HCT116 (cell line): ENCODE data around the gene SYAP1. TPM values are rescaled to one million over a fixed set of nuclear protein-coding genes. Genes with fewer than 3 reads are reported as not detected.

Experiments
- ATAC-seq: fragments of 200-7000 bp; cut with Tn5 transposase; 2 replicates; pipeline ENCODE4 v1.9.1; 2020; ENCODE audit warnings: mild to moderate bottlenecking, moderate library complexity
- BruUV-seq: library from RNA; stranded (reverse); fragments of 400-500 nt; replicated peaks from 2 replicates; lab custom pipeline; 2021; lab: Mats Ljungman, UMichigan
- CTCF ChIA-PET: fragments of 300-600 bp; sonication (Branson Sonifier 250); formaldehyde crosslinking; loops from one replicate; lab custom pipeline; 2021; ENCODE audit warnings: antibody characterized with exemption; lab: Charles Lee
- POLR2A ChIA-PET: fragments of 300-600, 350-600 bp; sonication (Branson Sonifier 250); formaldehyde crosslinking; loops from one replicate; lab custom pipeline; 2021; ENCODE audit warnings: antibody characterized with exemption; lab: Charles Lee
- RAD21 ChIA-PET, 2 experiments: fragments of 300-600 bp; sonication (Branson Sonifier 250); formaldehyde crosslinking; loops; one replicate each; lab custom pipeline; 2023; ENCODE audit warnings: low total read pairs in 2 of 2; ENCODE audit not compliant: uncharacterized antibody in 2 of 2, unreplicated experiment in 2 of 2, low non-redundant PET in 1 of 2; lab: Charles Lee
- DNase-seq: peaks from one replicate; pipeline ENCODE4 v3.0.0-alpha.2; 2010; ENCODE audit warnings: low read depth, low spot score
- H2AFZ ChIP-seq: fragments of 200-600 bp; shearing (Covaris generic), sonication (generic); 2 replicates; pipeline ENCODE4 v1.6.1; 2017; ENCODE audit warnings: low read depth, mixed run types, mixed read lengths, antibody characterized with exemption, low read length; ENCODE audit not compliant: poor library complexity, severe bottlenecking
- H3K27ac ChIP-seq: 2 replicates; pipeline ENCODE4 v1.5.1; 2012; ENCODE audit warnings: low read depth, low read length
- H3K27me3 ChIP-seq: fragments of 200-600 bp; sonication (generic); 2 replicates; pipeline ENCODE4 v1.6.1; 2016; ENCODE audit warnings: mixed run types, low read length, mixed read lengths; ENCODE audit not compliant: insufficient read depth
- H3K36me3 ChIP-seq, 2 experiments: fragments of 200-500 bp in 1 of 2; fragments of 200-600 bp in 1 of 2; sonication (Bioruptor generic) in 1 of 2; sonication (generic) in 1 of 2; 2 replicates each; pipeline versions ENCODE4 v1.5.1 to v1.6.1; 2014 to 2016; ENCODE audit warnings: low read length in 2 of 2, inconsistent platforms in 1 of 2, mixed read lengths in 1 of 2, mixed run types in 1 of 2; ENCODE audit not compliant: insufficient read depth in 2 of 2, control insufficient read depth in 1 of 2
- H3K4me1 ChIP-seq, 2 experiments: fragments of 200-600 bp in 1 of 2; sonication (generic) in 1 of 2; 2 replicates each; pipeline versions ENCODE4 v1.5.1 to v1.6.1; 2012 to 2017; ENCODE audit warnings: low read length in 2 of 2, inconsistent platforms in 1 of 2, mild to moderate bottlenecking in 1 of 2, mixed read lengths in 1 of 2, mixed run types in 1 of 2, moderate library complexity in 1 of 2; ENCODE audit not compliant: insufficient read depth in 2 of 2, control insufficient read depth in 1 of 2
- H3K4me2 ChIP-seq: fragments of 200-600 bp; sonication (generic); 2 replicates; pipeline ENCODE4 v1.6.1; 2017; ENCODE audit warnings: mixed run types, low read length, mixed read lengths
- H3K4me3 ChIP-seq, 2 experiments: fragments of 200-600 bp in 1 of 2; sonication (generic) in 1 of 2; replicated peaks in 1 of 2; 2 replicates each; pipeline ENCODE4 v1.5.1; 2011 to 2016; ENCODE audit warnings: low read length in 2 of 2, control low read depth in 1 of 2, low read depth in 1 of 2, mild to moderate bottlenecking in 1 of 2, mixed read lengths in 1 of 2, mixed run types in 1 of 2
- H3K79me2 ChIP-seq: fragments of 200-600 bp; sonication (generic); 2 replicates; pipeline ENCODE4 v1.6.1; 2017; ENCODE audit warnings: mild to moderate bottlenecking, mixed run types, low read length, moderate library complexity, mixed read lengths; ENCODE audit not compliant: insufficient read depth
- H3K9ac ChIP-seq: fragments of 200-600 bp; sonication (generic); 2 replicates; pipeline ENCODE4 v1.6.1; 2016; ENCODE audit warnings: low read length, mixed read lengths
- H3K9me2 ChIP-seq: fragments of 200-600 bp; sonication (generic), shearing (Covaris generic); 2 replicates; pipeline ENCODE4 v1.6.1; 2017; ENCODE audit warnings: mixed run types, mild to moderate bottlenecking, moderate library complexity; ENCODE audit not compliant: insufficient read depth
- H3K9me3 ChIP-seq, 2 experiments: fragments of 200-500 bp in 1 of 2; fragments of 200-600 bp in 1 of 2; sonication (Bioruptor generic) in 1 of 2; sonication (generic) in 1 of 2; 2 replicates each; pipeline ENCODE4 v1.6.1; 2014 to 2017; ENCODE audit warnings: low read length in 2 of 2, mixed read lengths in 2 of 2, inconsistent platforms in 1 of 2, low read depth in 1 of 2, mild to moderate bottlenecking in 1 of 2, mixed run types in 1 of 2, moderate library complexity in 1 of 2; ENCODE audit not compliant: control insufficient read depth in 1 of 2, insufficient read depth in 1 of 2
- H4K20me1 ChIP-seq: fragments of 200-600 bp; sonication (generic), shearing (Covaris generic); 2 replicates; pipeline ENCODE4 v1.6.1; 2017; ENCODE audit warnings: mixed run types, mild to moderate bottlenecking, moderate library complexity; ENCODE audit not compliant: insufficient read depth
- CBX3 ChIP-seq: IDR thresholded peaks from 2 replicates; pipeline ENCODE4 v1.6.1; 2012; ENCODE audit warnings: low read depth
- CTCF ChIP-seq, 3 experiments: fragments of 200-600 bp in 1 of 3; sonication (generic) in 1 of 3; IDR thresholded peaks in 2 of 3; conservative IDR thresholded peaks in 1 of 3; 2 replicates each; pipeline ENCODE4 v1.5.1; 2012 to 2017; ENCODE audit warnings: low read depth in 2 of 3, low read length in 2 of 3, antibody characterized with exemption in 1 of 3, borderline replicate concordance in 1 of 3, control low read depth in 1 of 3, mild to moderate bottlenecking in 1 of 3, mixed read lengths in 1 of 3, mixed run types in 1 of 3, moderate library complexity in 1 of 3; ENCODE audit not compliant: insufficient read depth in 1 of 3
- EGR1 ChIP-seq: IDR thresholded peaks from 2 replicates; pipeline ENCODE4 v1.6.1; 2012; ENCODE audit warnings: low read depth
- EZH2 ChIP-seq: fragments of 200-600 bp; sonication (generic); IDR thresholded peaks from 2 replicates; pipeline ENCODE4 v1.6.1; 2017; ENCODE audit warnings: antibody characterized with exemption, mixed run types
- EZH2phosphoT487 ChIP-seq: fragments of 200-600 bp; IDR thresholded peaks from 2 replicates; pipeline ENCODE4 v1.6.1; 2018; ENCODE audit warnings: antibody characterized with exemption, borderline replicate concordance
- POLR2A ChIP-seq: IDR thresholded peaks from 2 replicates; pipeline ENCODE4 v1.7.0; 2011; ENCODE audit warnings: borderline replicate concordance; ENCODE audit not compliant: insufficient read depth, insufficient read length; ENCODE audit errors: extremely low read depth
- POLR2AphosphoS5 ChIP-seq: IDR thresholded peaks from 2 replicates; pipeline ENCODE4 v1.6.1; 2011; ENCODE audit warnings: mild to moderate bottlenecking, low read depth, low read length, moderate library complexity
- SIN3A ChIP-seq: IDR thresholded peaks from 2 replicates; pipeline ENCODE4 v1.6.1; 2012; ENCODE audit warnings: low read depth
- SP1 ChIP-seq: IDR thresholded peaks from 2 replicates; pipeline ENCODE4 v1.6.1; 2012; ENCODE audit warnings: low read depth
- SRF ChIP-seq: IDR thresholded peaks from 2 replicates; pipeline ENCODE4 v1.6.1; 2012; ENCODE audit warnings: low read depth
- TCF7L2 ChIP-seq: IDR thresholded peaks from 2 replicates; pipeline ENCODE4 v1.7.0; 2011; ENCODE audit warnings: borderline replicate concordance, inconsistent platforms; ENCODE audit not compliant: insufficient read depth, insufficient read length; ENCODE audit errors: extremely low read depth
- YY1 ChIP-seq: IDR thresholded peaks from 2 replicates; pipeline ENCODE4 v1.6.1; 2011; ENCODE audit warnings: low read length, low read depth, moderate library complexity, mild to moderate bottlenecking; ENCODE audit not compliant: insufficient replicate concordance; ENCODE audit errors: extremely low read depth
- ZFX ChIP-seq: fragments of 450-650 bp; IDR thresholded peaks from 2 replicates; pipeline ENCODE4 v1.6.1; 2017
- intact Hi-C: fragments of 100-400 bp; cut with micrococcal nuclease; formaldehyde crosslinking; loops from 2 replicates; pipeline ENCODE4 v1.10.0; 2022
- total RNA-seq: library from RNA; stranded (reverse); gene quantifications from one replicate; pipeline ENCODE4 v1.2.1, GENCODE V29; 2021; ENCODE audit not compliant: unreplicated experiment
- TF ChIP-seq, protein P1 (sequence below): IDR thresholded peaks from 2 replicates; pipeline ENCODE4 v1.6.1; 2012

SYAP1 gene
- total RNA-seq, 1 experiment from 2014 or later: 24.8 TPM

- Histone ChIP-seq H4K20me1 (no peaks in the 10 kb centered on the region), H3K36me3 (no peaks in the 10 kb centered on the region), H3K9ac (no peak overlapping the region), H3K79me2 (peaks cover 50% of the 10 kb centered on the region), H3K4me1 (no peaks in the 10 kb centered on the region), H3K9me2 (no peaks in the 10 kb centered on the region), H3K4me3 (no peak overlapping the region), H3K27me3 (no peaks in the 10 kb centered on the region), H3K9me3 (no peaks in the 10 kb centered on the region), H3K4me2 (no peak overlapping the region), H2AFZ (no peak overlapping the region), H3K27ac (no peak overlapping the region)
- TF ChIP-seq EGR1 (no peak), CBX3 (no peak), SIN3A (no peak), EZH2 (no peak), SRF (no peak), POLR2A (no peak), POLR2AphosphoS5 (no peak), ZFX (no peak), TCF7L2 (no peak), EZH2phosphoT487 (no peak)
- TF ChIP-seq, protein P1, sequence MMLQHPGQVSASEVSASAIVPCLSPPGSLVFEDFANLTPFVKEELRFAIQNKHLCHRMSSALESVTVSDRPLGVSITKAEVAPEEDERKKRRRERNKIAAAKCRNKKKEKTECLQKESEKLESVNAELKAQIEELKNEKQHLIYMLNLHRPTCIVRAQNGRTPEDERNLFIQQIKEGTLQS: no peak
- ChIA-PET RAD21 (no interaction called here), POLR2A (interaction anchor here (1.2 to 1.3 kb wide), 2 partner anchors 8 to 44 kb away, joined by 4 to 5 read pairs; partner anchors contain the start of gene SYAP1), CTCF (no interaction called here)
- no TSS peak for BruUV-seq
- DNase-seq (no peak), ATAC-seq (no peak)
- intact Hi-C loops: no loop called here
These were observed 8.2 kb downstream of the SYAP1 start for GRCh38 chrX:16727637-16728036.

GRCh38 chrX:16730450-16730849 lies 11.0 kb downstream of the SYAP1 start:
- no peaks in the 10 kb centered on the region for H3K9me2 ChIP-seq
- H3K9me3 ChIP-seq: no peaks in the 10 kb centered on the region
- no peaks in the 10 kb centered on the region for H3K36me3 ChIP-seq
- ChIA-PET RAD21 (no interaction called here), CTCF (no interaction called here), POLR2A (no interaction called here)
- H4K20me1 ChIP-seq: no peaks in the 10 kb centered on the region
- H3K4me1 ChIP-seq: no peaks in the 10 kb centered on the region
- DNase-seq (no peak), ATAC-seq (no peak)
- H3K27ac ChIP-seq: no peak overlapping the region
- peaks cover 25% of the 10 kb centered on the region for H3K79me2 ChIP-seq
- no peak for TF ChIP-seq EGR1
- TF ChIP-seq CBX3: no peak
- no peak for TF ChIP-seq SIN3A
- no peak for TF ChIP-seq TCF7L2
- no peak for TF ChIP-seq YY1
- no peak for TF ChIP-seq POLR2A
- no peak for TF ChIP-seq SP1
- TF ChIP-seq CTCF (IDR thresholded peaks at IDR 0.05 in 2 of 3, conservative IDR thresholded peaks at IDR 0.05 in 1 of 3; ENCODE audit: borderline replicate concordance in 1 of 3, insufficient read depth in 1 of 3, low read depth in 2 of 3, low read length in 2 of 3): no peak
- H3K4me3 ChIP-seq: no peak overlapping the region
- no peak overlapping the region for H2AFZ ChIP-seq
- H3K4me2 ChIP-seq: no peak overlapping the region
- intact Hi-C loops: no loop called here
- no peaks in the 10 kb centered on the region for H3K27me3 ChIP-seq
- no TSS peak for BruUV-seq
- H3K9ac ChIP-seq: no peak overlapping the region
